Testis (tissue), 2 donors: ENCODE results near the gene ASCC1.

Source experiments
- POLR2A ChIP-seq: fragments of 450-650 bp; IDR thresholded peaks from one replicate; pipeline ENCODE4 v1.6.1; 2017; ENCODE audit warnings: antibody characterized with exemption, mild to moderate bottlenecking, moderate library complexity
- TF ChIP-seq, protein P1 (sequence below), 3 experiments: fragments of 450-650 bp in 2 of 3; fragments of 200-600 bp in 1 of 3; sonication (generic) in 1 of 3; IDR thresholded peaks; one replicate each; pipeline ENCODE4 v1.5.1; 2016 to 2019; ENCODE audit warnings: antibody characterized with exemption in 3 of 3, mild to moderate bottlenecking in 2 of 3, moderate library complexity in 1 of 3

DNA sequence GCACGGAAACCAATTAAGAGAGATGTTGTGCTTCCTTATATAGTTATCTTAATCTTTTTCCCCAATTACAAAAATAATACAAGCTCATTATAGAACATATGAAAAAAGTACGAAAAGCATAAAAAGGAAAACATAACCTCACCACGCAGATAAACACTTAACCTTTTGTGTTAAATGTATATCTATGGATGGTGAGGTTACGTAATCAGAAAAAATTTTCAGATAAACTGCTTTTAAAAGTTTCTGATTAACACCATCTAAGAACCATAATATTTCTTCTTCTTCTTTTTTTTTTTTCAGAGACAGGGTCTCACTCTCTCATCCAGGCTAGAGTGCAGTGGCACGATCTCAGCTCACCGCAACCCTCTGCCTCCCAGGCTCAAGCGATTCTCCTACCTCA is 78.5 kb downstream of the ASCC1 start:
- TF ChIP-seq, protein P1, sequence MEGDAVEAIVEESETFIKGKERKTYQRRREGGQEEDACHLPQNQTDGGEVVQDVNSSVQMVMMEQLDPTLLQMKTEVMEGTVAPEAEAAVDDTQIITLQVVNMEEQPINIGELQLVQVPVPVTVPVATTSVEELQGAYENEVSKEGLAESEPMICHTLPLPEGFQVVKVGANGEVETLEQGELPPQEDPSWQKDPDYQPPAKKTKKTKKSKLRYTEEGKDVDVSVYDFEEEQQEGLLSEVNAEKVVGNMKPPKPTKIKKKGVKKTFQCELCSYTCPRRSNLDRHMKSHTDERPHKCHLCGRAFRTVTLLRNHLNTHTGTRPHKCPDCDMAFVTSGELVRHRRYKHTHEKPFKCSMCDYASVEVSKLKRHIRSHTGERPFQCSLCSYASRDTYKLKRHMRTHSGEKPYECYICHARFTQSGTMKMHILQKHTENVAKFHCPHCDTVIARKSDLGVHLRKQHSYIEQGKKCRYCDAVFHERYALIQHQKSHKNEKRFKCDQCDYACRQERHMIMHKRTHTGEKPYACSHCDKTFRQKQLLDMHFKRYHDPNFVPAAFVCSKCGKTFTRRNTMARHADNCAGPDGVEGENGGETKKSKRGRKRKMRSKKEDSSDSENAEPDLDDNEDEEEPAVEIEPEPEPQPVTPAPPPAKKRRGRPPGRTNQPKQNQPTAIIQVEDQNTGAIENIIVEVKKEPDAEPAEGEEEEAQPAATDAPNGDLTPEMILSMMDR (IDR thresholded peaks at IDR 0.05): no peak
- TF ChIP-seq POLR2A: no peak
